Measurements from ENCODE around the gene BAHD1.

The BAHD1 gene

DNA sequence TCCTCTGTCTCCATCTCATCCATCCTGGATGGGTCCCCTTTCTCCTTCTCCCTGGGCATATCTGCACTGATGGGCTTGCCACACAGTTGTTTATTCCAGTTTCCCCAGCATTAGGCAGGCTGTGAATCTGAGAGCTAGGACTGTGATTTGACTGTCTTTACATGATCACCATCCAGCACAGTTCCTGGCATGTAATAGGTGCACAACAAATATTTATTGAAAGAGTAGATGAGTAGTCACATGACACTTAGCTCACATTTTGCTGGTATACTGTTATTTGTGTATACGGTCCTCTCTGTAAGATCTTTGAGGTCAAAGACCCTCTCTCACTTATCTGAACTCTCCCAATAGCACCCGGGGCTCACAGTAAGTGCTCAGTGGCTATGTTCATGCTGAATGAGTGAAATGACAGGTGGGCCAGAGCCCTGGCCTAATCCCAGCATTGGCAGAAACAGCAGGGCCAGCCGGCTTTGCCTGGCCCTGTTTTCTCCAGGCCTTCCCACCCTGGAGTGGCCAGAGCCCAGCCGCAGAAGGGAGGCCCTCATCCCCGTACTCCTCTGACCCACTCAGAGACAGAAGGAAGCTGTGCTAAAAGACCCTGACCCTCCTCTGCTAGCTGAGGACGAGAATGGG lies 16.2 kb upstream of the BAHD1 start:
- DNase-seq: no peak

DNA sequence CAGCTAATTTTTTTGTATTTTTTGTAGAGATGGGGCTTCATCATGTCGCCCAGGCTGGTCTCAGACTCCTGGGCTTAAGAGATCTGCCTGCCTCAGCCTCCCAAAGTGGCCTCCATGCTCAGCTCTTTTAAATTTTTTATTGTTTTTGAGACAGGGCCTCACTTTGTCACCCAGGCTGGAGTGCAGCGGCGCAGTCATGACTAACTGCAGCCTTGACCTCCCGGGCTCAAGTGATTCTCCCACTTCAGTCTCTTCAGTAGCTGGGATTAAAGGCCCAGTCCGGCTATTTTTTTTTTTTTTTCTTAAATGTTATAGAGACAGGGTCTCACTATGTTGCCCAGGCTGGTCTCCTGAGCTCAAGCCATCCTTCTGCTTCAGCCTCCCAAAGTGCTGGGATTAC lies 15.1 kb upstream of the BAHD1 start:
- DNase-seq: no peak

DNA sequence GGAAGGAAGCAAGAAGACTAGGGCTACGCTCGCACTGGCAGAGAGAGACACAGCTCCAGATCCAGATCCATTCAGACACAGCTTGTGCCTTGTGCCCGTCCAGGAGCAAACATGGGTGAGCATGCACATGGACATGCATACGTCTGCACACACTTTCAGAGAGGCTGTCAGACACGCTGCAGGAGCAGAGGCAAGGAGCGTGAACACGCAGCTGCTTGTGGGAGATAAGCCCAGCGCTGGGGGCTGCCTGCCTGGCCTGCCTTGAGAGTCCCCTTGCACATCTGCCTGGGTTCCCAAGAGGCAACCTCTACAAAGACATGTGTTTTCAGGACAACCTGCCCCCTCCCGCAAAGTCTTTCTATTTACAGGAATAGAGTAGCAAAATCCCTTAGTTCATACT lies 13.6 kb upstream of the BAHD1 start:
- no peak for DNase-seq

DNA sequence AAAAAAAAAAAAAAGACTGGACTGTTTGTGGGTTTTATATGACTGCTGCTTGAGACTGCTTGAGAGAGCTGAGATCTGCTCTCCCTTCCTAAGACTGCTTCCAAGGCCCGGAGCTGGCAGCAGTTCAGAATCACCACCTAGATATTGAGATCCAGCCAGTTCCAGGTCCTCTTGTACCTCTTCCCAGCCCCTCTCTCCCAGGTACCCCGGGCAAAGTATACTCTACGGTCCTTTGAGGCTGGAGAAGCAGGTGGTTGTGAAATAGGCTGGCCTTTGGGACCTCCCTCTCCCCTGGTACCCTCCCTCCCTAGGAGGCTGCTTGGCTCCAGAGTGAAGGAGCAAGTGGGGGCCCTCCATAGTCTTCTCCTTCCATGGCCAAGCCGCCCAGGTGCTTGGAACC lies 12.6 kb upstream of the BAHD1 start:
- no peak for DNase-seq

DNA sequence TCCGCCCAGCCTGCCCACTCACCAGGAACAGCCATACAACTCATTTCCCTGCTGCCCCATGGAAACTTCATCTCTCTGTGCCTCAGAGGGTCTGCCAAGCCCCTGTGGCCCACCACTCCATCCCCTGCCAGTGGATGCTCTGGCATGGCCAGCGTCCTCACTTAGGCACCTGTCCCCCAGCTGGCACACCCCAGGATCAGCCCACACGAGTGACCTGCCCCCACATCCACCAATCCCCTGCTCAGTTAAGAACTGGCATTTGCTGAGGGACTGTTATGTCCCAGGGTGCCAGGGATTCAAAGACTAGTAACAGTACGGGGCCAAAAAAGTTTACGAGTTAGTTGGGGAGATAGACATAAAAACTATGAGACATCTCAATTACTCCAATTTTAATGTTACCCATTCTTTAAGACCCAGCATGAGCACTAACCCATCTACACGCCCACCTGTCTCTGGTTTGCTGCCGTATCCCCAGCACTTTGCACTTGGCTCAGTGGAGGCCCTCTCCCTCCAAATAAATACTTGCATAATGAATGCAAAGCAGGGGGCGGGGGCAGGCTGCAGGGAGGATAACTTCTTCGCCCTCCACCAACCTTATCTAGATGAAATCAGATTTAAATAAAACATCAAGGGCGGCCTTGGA lies 11.6 kb upstream of the BAHD1 start:
- no peak for DNase-seq

DNA sequence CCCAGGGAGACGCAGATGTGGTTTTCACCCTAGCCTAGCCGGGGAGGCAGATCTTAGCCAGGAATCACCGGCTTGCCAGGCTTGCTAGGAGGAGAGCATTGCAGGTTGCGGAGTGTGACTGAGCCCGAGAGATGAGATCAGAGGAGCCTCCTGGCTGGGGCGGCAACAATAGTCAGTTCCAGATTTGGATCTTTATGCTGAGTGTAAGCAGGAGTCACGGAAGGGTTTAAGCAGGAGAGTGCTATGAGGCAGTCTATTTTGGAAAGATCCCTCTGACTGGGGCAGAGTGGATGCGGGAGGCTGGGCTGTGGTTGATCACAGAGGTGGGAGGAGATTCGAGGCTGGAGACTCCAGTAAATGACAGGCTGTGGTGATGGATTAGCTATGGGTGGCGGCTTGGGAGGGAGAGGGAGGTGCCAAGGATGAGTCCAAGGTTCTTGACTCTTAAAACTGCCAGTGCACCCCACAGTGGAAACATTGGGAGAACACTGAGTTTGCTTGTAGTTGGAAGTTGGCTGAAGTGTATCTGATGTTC lies 10.4 kb upstream of the BAHD1 start:
- DNase-seq: no peak

DNA sequence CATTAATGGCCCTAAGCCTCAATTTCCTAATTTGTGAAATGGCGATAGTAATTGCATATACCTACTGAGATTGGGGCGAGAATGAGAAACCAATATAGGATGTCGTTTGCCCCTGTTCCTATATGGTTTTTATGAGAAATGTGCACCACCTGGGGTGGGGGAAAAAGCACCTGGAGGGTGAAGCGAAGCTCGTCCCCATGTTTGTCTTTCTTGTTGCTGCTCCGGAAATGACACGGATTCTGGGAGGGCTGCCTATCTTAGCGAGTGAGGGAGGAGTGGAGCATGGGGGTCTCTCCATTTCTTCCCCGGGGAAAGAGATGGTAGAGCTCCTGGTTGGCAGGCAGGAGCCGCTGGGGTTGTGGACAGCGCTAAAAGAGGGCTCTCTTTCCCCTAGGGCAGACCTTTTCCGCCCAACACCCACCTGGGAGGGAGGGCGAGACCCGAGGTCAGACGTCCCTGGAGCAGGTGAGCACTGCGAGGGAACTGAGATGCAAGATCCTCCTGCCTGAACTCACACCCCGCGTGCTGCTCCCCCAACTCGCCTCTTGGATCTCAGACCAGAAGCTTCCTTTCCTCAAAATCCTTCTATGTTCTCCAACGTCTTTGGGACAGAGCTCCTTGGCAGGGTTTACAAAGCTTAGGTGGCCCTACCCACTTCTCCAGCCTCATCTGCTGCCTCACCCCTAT lies 5.6 kb upstream of the BAHD1 start:
- no peak for DNase-seq

DNA sequence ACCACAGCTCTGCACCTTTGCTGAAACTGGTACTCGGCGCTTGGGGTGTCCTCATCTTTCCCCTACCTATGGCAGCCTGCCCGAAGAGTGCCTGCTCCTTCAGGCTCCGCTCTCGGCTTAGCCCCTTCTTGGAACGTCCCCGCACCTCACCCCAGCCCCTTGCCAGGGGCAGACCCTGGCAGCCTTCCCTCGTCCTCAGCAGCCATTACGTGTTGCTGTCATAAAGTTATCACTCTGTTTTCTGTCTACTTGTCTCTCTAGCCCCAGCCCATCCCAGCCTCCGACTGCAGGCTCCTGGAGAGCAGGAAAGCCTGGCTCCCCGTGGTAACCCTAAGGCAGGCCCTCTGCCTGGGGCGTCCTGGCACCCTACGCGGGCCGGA lies 5.1 kb upstream of the BAHD1 start:
- DNase-seq: no peak

DNA sequence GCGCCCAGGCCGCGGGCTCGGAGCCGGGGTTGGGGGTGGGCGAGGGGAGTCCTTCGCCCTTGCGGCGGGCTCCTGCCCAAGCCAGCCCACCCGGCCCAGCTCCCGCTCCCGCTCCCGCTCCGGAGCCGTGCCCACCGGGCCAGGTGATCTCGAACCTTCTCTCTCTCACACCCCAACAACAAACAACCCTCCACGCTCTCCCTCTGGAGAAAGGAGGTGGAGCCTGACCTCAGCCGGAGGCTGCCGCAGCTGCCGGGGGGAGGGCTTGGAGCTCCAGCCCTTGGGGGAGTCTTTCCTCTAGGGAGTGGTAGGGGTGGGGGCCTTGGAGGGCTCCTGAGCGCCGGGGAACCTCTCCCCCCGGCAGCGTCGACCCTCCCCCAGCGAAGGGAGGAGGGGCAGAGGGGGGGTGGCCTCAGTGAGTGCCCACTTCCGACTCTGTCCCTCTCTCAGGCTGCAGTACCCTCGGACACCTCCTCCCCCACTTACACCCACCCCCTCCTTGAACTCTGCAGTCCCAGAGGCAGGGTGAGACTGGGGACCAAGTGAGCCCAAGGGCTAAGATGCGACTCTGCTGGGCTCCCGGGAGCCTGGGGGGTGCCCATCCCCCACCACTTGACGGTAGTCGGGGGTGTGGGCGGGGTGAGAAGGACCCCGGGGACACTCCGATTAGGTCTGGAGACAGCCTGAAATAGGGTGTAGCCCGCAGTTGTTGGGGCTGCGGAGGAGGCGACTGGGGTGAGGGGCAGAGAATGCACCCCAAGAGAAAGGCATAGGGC lies 4.4 kb upstream of the BAHD1 start:
- DNase-seq: no peak

DNA sequence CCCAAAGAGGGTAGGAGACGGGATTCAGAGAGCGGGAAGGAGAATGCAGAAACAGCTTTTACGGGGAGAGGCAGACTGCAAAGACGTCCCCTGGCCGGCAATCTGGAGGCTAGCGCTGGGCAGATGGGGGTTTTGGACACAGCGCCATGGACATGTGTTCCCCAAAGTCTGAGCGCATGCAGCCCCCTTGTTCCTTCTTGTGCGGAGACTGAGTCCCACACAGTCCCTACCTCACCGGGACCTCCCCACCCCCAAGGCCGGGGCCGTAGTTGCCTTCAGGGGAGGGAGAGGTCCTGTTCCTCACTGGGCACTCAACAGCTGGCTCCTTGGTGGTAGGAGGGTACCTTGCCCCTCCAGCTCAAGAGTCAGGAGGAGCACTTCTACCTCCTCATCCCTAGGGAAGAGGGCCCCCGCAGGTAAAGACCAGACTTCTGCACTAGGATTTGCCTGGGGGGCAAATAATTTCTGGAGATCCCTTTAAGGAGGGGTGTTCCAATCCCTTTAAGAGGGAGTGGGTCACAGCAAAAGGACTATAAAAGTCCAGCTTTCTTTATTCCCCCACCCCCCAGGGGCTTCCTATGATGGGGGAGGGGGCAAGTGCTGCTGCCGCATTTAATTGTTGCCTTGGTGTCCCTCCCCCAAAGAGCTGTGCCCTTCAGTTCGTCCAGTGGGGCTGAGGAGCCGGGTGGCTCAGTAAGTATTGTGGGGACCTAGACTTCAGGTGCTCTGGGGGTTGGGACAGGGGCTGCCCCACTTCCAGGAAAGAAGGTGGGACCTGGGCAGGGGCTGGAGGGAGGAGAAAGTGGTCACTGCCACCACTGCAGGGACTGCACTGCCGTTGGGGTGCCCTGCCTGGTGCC lies 3.6 kb upstream of the BAHD1 start:
- DNase-seq: no peak

DNA sequence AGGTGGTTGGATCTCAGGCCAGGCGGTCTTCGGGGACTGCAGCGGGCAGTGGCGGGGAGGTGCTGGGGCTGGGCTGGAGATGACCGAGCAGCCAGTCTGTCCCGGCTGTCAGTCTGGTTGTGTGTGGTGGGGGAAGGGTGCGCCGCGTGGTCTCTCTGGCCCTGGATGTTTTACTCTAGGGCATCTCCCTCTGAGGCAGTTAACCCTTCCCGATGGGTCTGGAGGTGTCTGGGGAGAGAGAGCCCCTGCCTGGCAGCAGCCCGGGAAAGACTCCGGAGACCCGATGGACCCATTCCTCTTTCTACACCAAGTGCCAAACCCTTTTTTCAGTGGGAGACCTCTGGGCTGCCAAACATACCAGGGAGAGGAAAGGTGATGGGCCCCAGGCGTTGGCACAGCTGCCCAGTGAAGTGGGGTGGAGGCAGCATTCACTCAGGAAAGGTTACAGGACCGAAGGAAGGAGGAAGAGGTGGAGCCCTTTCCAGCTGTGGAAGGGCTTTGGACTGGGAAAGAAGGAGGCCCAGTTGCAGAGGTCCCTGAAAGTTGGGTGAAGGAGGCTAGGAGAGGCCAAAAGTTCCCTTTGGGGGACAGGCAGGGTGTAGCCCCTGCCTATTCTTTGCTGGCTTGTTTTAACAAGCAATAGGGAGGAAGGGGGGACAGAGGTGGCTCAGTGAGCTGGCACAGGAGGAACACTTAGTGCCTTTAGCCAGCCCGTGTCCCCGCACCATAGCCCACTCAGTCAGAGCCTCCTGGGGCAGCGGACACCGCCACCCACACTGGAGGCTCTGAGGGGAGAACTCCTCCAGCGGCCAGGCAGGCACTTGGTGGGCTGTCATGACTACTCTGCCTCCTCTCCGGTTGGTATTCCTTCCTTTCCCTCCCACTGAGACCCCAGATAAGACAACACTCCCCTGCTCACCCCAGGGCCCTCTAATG lies 2.7 kb upstream of the BAHD1 start:
- DNase-seq: no peak

DNA sequence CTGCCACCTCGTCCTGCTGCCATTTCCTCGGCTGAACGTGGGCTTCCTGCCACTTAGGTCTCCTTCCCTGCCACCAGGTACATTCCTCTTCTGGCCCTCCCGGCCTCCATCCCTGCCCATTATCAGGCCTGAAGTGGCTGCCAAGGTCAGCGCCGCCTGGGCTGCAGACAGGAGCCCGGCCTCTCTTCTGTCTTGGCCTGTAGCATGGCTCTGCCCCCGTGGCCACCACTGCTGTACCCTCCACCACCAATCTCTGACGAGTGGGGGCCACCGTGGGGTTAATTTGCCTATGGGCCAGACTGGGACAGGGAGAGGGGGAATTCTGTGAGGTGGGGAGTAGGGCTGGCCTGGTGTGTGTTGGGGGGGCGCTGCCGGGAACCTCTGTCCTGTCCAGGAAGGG lies 2.0 kb upstream of the BAHD1 start:
- DNase-seq: no peak

DNA sequence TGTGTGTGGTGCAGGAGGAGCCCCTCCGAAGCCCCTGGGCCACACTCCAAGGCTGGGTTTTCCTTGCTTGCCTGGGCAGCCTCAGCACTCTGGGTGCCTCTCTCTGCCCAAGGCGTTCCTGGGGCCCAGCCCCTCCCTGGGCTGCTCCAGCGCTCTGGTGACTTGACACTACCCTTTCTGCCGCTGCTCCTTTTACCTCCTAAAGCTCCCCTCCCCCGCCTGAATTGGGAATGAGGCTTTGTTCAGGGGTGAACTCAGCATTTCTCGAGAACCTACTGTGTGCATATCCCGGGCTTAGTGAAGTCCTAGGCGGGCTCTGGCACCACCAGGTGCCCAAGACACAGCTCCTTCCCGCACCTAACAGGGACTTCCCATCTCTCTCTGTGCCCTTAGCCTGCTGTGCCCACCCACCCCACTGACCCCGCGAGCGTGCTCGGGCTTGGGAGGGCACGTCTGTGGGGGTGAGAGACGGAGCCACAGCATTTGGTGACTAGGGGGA lies 1.2 kb upstream of the BAHD1 start:
- DNase-seq: no peak

DNA sequence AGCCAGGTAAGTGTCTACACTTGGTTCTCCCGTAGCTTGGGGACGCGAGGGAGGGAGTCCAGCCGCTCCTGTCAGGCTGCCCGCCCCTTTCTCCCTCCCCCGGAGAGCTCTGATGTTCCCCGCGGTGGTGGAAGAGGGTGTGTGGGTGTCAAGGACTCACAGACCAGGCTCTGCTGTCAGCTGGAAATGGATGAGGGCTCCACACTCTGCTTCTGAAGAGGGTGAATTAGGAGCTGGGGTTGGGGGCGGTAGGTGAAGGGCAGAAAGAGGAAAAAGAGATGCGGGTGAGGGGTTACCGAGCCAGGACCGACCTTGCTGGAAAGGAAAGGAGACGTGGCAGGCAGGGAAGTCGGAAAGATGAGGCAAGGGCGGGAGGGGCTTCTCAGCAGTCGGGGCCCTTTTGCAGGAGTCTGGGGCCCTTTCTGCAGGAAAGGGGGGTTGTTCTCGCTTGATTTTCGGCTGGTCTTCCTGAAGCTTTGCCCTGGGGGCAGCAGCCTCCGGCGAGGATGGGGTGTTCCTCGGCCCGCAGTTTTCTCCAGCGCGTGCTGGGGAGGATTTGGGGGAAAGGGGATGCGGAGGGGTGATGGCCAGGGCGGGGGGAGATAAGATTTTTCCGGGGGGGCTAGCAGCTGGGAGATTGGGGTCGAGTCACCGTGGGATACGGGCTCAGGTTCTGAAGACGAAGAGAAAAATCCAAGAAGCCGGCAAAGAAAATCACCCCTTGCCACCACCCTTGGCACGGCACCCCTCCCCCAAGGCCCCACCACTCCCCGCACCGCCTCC lies 602 bp upstream of the BAHD1 start:
- DNase-seq: no peak

DNA sequence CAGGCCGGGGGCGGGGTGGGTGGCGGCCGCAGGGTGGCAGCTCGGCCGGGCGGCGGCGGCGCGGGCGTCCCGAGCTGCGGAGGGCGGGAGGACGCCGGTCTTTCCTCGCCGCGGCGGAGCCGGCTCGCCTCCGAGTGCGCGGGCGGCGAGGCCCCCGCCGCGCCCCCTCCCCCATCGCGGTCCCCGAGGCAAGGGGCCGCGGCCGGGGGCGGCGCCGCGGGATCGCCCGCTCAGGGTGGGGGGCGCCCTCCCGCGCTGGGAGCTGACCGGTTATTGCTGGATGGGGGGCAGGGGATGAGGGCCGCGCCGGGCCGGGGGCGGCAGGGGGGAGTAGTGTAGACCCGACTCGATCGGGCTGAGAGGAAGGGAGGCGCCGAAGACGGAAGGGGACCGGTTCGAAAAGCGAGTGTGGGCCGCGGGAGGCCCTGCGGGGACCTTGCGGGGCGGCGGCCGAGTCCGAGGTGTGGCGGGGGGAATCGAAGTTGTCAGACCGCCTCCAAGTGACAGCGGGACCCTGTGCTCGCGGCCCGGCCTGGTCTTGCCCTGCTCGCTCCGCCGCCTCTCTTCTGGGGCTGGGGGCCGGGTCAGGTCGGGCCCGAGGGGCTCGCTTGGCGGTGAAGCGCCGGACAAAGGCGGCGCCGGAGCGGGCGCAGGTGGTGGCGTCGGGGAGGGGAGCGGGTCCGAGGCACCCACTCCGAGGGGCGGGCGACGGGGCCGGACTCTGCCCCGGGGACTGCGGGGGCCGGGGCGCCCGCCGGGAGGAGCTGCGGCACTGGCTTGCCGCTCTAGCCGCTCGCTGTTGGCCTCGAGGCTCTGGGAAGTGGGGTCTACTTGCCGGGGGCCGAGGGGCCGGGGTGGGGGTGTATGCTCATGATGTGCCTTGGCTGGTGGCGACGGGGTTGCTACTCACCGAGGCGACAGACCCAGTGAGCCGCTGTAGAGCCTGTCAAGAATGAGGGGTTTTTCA lies 1.1 kb downstream of the BAHD1 start:
- DNase-seq: no peak

DNA sequence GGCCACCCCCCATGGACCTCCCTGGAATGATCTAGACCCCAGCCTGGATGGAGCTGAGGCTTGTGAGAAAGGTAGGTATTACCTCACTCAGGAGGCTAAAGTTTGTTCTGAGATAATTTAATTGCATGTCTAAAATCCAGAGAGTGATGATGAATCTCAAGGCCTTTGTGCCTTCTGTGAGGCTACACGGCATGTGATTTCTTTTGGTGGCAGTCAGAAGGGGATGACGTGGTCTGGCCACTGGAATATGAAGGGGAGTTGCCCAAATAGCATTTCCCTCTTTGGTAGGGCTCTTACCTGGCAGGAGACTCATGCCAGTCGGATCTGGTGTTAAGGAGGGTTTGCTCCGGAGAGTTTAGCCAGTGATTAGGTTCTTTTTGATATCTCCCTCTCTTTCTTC lies 2.5 kb downstream of the BAHD1 start:
- DNase-seq: no peak

DNA sequence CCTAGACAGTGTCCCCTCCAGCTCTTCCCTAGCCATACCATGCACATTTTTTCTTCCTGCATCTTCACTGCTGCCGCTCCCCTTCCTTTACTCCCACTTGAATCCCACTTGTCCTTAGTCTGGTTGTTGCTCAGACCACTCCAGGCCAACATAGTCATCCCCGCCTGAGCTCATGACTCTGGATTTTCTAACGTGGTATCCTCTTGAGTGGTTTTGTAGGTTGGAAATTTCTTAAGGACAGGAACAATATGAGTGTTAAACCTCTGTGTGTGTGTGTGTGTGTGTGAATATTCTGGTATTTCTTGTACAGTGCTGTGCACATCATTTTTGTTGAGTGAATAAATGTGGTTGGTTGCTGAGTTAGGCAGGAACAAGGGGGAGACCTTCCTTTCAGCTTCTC lies 3.1 kb downstream of the BAHD1 start:
- no peak for DNase-seq

DNA sequence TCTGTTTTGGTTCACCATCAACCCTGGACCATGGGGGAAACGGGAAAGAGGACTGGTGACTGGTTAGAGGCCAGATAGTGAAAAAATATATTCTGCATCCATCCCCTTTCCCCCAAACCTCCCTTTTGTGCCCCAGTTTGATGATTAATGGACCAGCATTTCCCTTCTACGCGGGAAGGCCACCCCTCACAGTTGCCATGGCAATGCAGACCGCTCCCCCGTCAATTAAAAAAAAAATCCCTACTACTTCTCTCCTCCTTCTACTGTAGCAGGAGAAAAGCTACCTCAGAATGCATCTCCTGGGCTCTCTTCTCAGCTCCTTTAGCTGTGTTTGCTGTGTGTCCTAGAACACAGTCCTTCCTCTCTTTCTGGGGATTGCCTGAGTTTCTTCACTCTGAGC lies 4.0 kb downstream of the BAHD1 start:
- no peak for DNase-seq

DNA sequence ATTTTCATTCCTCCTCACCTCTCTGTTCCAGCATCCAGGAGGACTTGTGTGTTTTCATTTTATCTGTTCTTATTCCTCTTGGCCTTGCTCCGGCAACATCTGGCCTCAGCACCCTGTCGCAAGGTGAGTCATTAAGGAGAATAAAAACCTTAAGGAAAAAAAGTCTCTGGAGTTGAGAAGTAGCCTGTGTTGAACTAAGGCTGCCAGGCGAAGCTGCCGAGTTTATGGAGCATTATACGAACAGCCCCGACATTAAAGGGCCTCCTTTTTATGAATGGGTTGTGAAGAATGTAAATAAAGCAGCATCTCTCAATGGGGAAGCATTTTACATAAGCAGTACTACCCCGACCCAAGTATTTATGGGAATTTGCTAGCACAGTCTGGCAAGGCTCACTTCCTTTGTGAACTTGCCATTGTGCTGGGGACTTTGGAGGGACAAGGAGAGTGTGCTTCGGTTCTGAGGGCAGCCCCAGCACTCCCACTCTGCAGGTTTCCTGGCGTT lies 4.7 kb downstream of the BAHD1 start:
- DNase-seq: no peak
